ENCODE results near the gene CIRBP. TPM values are rescaled to one million over a fixed set of nuclear protein-coding genes. Genes with fewer than 3 reads are reported as not detected.

CIRBP gene
- total RNA-seq, 1 experiment from 2014 or later, result 141 TPM

- Histone ChIP-seq H3K27ac (ENCODE audit: low read length) (peak overlapping the region; percentile 92), H3K9me2 (replicated peaks; ENCODE audit: insufficient read depth, low read length) (no peaks in the 10 kb centered on the region), H3K9ac (ENCODE audit: low read length) (peak overlapping the region; percentile 81), H3K27me3 (ENCODE audit: low read length) (no peaks in the 10 kb centered on the region), H3K4me3 (ENCODE audit: low read length) (peak overlapping the region; percentile 68), H3K79me2 (ENCODE audit: low read length) (no peaks in the 10 kb centered on the region), H2AFZ (ENCODE audit: low read length) (no peak overlapping the region), H3K36me3 (ENCODE audit: insufficient read depth, low read length) (peaks cover 5% of the 10 kb centered on the region; the same call in 1 of the 2 replicates), H4K20me1 (ENCODE audit: insufficient read depth, low read depth, low read length) (peaks cover 7% of the 10 kb centered on the region; the same call in 1 of the 2 replicates), H3K4me1 (ENCODE audit: low read length) (peaks cover 84% of the 10 kb centered on the region), H3K9me3 (ENCODE audit: low read length) (no peaks in the 10 kb centered on the region), H3K4me2 (ENCODE audit: low read depth, low read length, poor library complexity, severe bottlenecking) (peak overlapping the region; percentile 94)
- DNase-seq, result peak; percentile 77
Measured at GRCh38 chr19:1259876-1260748, 9.0 kb upstream of the CIRBP start.

- DNase-seq, result peak; percentile 98
- H3K9ac ChIP-seq (ENCODE audit: low read length), result peak overlapping the region; percentile 84
- H3K36me3 ChIP-seq (ENCODE audit: insufficient read depth, low read length), result no peaks in the 10 kb centered on the region
Measured at GRCh38 chr19:1260749-1261537, 8.2 kb upstream of the CIRBP start.

GRCh38 chr19:1261538-1261797 lies 7.7 kb upstream of the CIRBP start:
- Histone ChIP-seq H3K9me2 (replicated peaks; ENCODE audit: insufficient read depth, low read length) (no peaks in the 10 kb centered on the region), H3K27me3 (ENCODE audit: low read length) (no peaks in the 10 kb centered on the region), H3K9ac (ENCODE audit: low read length) (peak overlapping the region; percentile 84), H3K36me3 (ENCODE audit: insufficient read depth, low read length) (no peaks in the 10 kb centered on the region), H3K4me1 (ENCODE audit: low read length) (peaks cover 85% of the 10 kb centered on the region), H4K20me1 (ENCODE audit: insufficient read depth, low read depth, low read length) (no peaks in the 10 kb centered on the region; the same call in 1 of the 2 replicates), H3K9me3 (ENCODE audit: low read length) (no peaks in the 10 kb centered on the region), H3K4me3 (ENCODE audit: low read length) (peak overlapping the region; percentile 79), H3K79me2 (ENCODE audit: low read length) (no peaks in the 10 kb centered on the region), H3K27ac (ENCODE audit: low read length) (peak overlapping the region; percentile 88), H2AFZ (ENCODE audit: low read length) (no peak overlapping the region), H3K4me2 (ENCODE audit: low read depth, low read length, poor library complexity, severe bottlenecking) (peak overlapping the region; percentile 84)
- peak; percentile 85 for DNase-seq

More at GRCh38 chr19:1260749-1261537, 8.2 kb upstream of the CIRBP start:
- Histone ChIP-seq H3K27ac (ENCODE audit: low read length) (peak overlapping the region; percentile 92), H3K9me2 (replicated peaks; ENCODE audit: insufficient read depth, low read length) (no peaks in the 10 kb centered on the region), H3K9me3 (ENCODE audit: low read length) (no peaks in the 10 kb centered on the region), H2AFZ (ENCODE audit: low read length) (no peak overlapping the region), H3K79me2 (ENCODE audit: low read length) (no peaks in the 10 kb centered on the region), H3K27me3 (ENCODE audit: low read length) (no peaks in the 10 kb centered on the region), H3K4me3 (ENCODE audit: low read length) (peak overlapping the region; percentile 79), H3K4me2 (ENCODE audit: low read depth, low read length, poor library complexity, severe bottlenecking) (peak overlapping the region; percentile 94), H3K4me1 (ENCODE audit: low read length) (peaks cover 84% of the 10 kb centered on the region), H4K20me1 (ENCODE audit: insufficient read depth, low read depth, low read length) (no peaks in the 10 kb centered on the region; the same call in 1 of the 2 replicates)

- no peaks in the 10 kb centered on the region; the same call in 1 of the 2 replicates for H4K20me1 ChIP-seq (ENCODE audit: insufficient read depth, low read depth, low read length)
- H3K27me3 ChIP-seq (ENCODE audit: low read length), result no peaks in the 10 kb centered on the region
- peak overlapping the region; percentile 84 for H3K4me2 ChIP-seq (ENCODE audit: low read depth, low read length, poor library complexity, severe bottlenecking)
- H3K9me3 ChIP-seq (ENCODE audit: low read length), result no peaks in the 10 kb centered on the region
- peaks cover 85% of the 10 kb centered on the region for H3K4me1 ChIP-seq (ENCODE audit: low read length)
- H3K79me2 ChIP-seq (ENCODE audit: low read length), result no peaks in the 10 kb centered on the region
- H3K9ac ChIP-seq (ENCODE audit: low read length), result peak overlapping the region; percentile 84
- H2AFZ ChIP-seq (ENCODE audit: low read length), result no peak overlapping the region
- H3K4me3 ChIP-seq (ENCODE audit: low read length), result peak overlapping the region; percentile 79
- no peaks in the 10 kb centered on the region for H3K9me2 ChIP-seq (replicated peaks; ENCODE audit: insufficient read depth, low read length)
- no peaks in the 10 kb centered on the region for H3K36me3 ChIP-seq (ENCODE audit: insufficient read depth, low read length)
- H3K27ac ChIP-seq (ENCODE audit: low read length), result peak overlapping the region; percentile 88
- DNase-seq, result peak; percentile 77
Measured at GRCh38 chr19:1261798-1262622, 7.1 kb upstream of the CIRBP start.

- Histone ChIP-seq H3K27ac (ENCODE audit: low read length) (peak overlapping the region; percentile 88), H2AFZ (ENCODE audit: low read length) (no peak overlapping the region), H3K79me2 (ENCODE audit: low read length) (no peaks in the 10 kb centered on the region), H3K27me3 (ENCODE audit: low read length) (no peaks in the 10 kb centered on the region), H3K4me1 (ENCODE audit: low read length) (peaks cover 85% of the 10 kb centered on the region), H3K4me3 (ENCODE audit: low read length) (peak overlapping the region; percentile 79), H3K9me3 (ENCODE audit: low read length) (no peaks in the 10 kb centered on the region), H3K9me2 (replicated peaks; ENCODE audit: insufficient read depth, low read length) (no peaks in the 10 kb centered on the region), H3K9ac (ENCODE audit: low read length) (peak overlapping the region; percentile 84), H3K4me2 (ENCODE audit: low read depth, low read length, poor library complexity, severe bottlenecking) (peak overlapping the region; percentile 84), H3K36me3 (ENCODE audit: insufficient read depth, low read length) (no peaks in the 10 kb centered on the region), H4K20me1 (ENCODE audit: insufficient read depth, low read depth, low read length) (no peaks in the 10 kb centered on the region; the same call in 1 of the 2 replicates)
- peak; percentile 67 for DNase-seq
Measured at GRCh38 chr19:1262623-1263123, 6.5 kb upstream of the CIRBP start.

- Histone ChIP-seq H4K20me1 (ENCODE audit: insufficient read depth, low read depth, low read length) (no peaks in the 10 kb centered on the region; the same call in 1 of the 2 replicates), H3K27me3 (ENCODE audit: low read length) (no peaks in the 10 kb centered on the region), H3K9me2 (replicated peaks; ENCODE audit: insufficient read depth, low read length) (no peaks in the 10 kb centered on the region), H3K9ac (ENCODE audit: low read length) (peak overlapping the region; percentile 84), H3K4me3 (ENCODE audit: low read length) (peak overlapping the region; percentile 79; the same call in 1 of the 2 replicates), H3K4me2 (ENCODE audit: low read depth, low read length, poor library complexity, severe bottlenecking) (peak overlapping the region; percentile 84), H2AFZ (ENCODE audit: low read length) (no peak overlapping the region), H3K4me1 (ENCODE audit: low read length) (peaks cover 85% of the 10 kb centered on the region), H3K79me2 (ENCODE audit: low read length) (no peaks in the 10 kb centered on the region), H3K27ac (ENCODE audit: low read length) (peak overlapping the region; percentile 88), H3K9me3 (ENCODE audit: low read length) (no peaks in the 10 kb centered on the region), H3K36me3 (ENCODE audit: insufficient read depth, low read length) (no peaks in the 10 kb centered on the region)
- no peak for DNase-seq
Measured at GRCh38 chr19:1263188-1263587, 5.9 kb upstream of the CIRBP start.

- no peaks in the 10 kb centered on the region for H3K27me3 ChIP-seq (ENCODE audit: low read length)
- peak overlapping the region; percentile 66 for H3K9ac ChIP-seq (ENCODE audit: low read length)
- DNase-seq, result peak; percentile 82
- H3K9me3 ChIP-seq (ENCODE audit: low read length), result no peaks in the 10 kb centered on the region
- peak overlapping the region; percentile 49; the same call in 1 of the 2 replicates for H3K4me3 ChIP-seq (ENCODE audit: low read length)
- H3K4me1 ChIP-seq (ENCODE audit: low read length), result peaks cover 77% of the 10 kb centered on the region
- no peaks in the 10 kb centered on the region for H3K9me2 ChIP-seq (replicated peaks; ENCODE audit: insufficient read depth, low read length)
- H3K4me2 ChIP-seq (ENCODE audit: low read depth, low read length, poor library complexity, severe bottlenecking), result peak overlapping the region; percentile 53
- peak overlapping the region; percentile 90 for H3K27ac ChIP-seq (ENCODE audit: low read length)
- H3K79me2 ChIP-seq (ENCODE audit: low read length), result peaks cover 5% of the 10 kb centered on the region
- no peak overlapping the region for H2AFZ ChIP-seq (ENCODE audit: low read length)
- peaks cover 4% of the 10 kb centered on the region; the same call in 1 of the 2 replicates for H4K20me1 ChIP-seq (ENCODE audit: insufficient read depth, low read depth, low read length)
- no peaks in the 10 kb centered on the region for H3K36me3 ChIP-seq (ENCODE audit: insufficient read depth, low read length)
Measured at GRCh38 chr19:1264801-1265614, 4.1 kb upstream of the CIRBP start.

All from Karpas-422 (cell line).